TTC549 (cell line): Measurements from ENCODE around the gene NRXN2.

ENCODE experiments used
- FAIRE-seq: peaks from 2 replicates; lab custom pipeline; 2012; peaks lifted over from hg19 to GRCh38; lab: Jason Lieb, UNC

Gene NRXN2

GRCh38 chr11:64627371-64627770, 95.6 kb downstream of the NRXN2 start:
- FAIRE-seq, result no peak

GRCh38 chr11:64626637-64627036, 96.4 kb downstream of the NRXN2 start:
- no peak for FAIRE-seq

- no peak for FAIRE-seq
Observed at GRCh38 chr11:64624883-64625481, 98.0 kb downstream of the NRXN2 start.

GRCh38 chr11:64622681-64623080, 100.3 kb downstream of the NRXN2 start:
- FAIRE-seq, result no peak

- FAIRE-seq, result no peak
Observed at GRCh38 chr11:64621283-64622019, 101.5 kb downstream of the NRXN2 start.

- FAIRE-seq, result no peak
Observed at GRCh38 chr11:64620381-64620971, 102.5 kb downstream of the NRXN2 start.

GRCh38 chr11:64619811-64620380, 103.1 kb downstream of the NRXN2 start:
- no peak for FAIRE-seq

- FAIRE-seq, result no peak
Observed at GRCh38 chr11:64619196-64619595, 103.8 kb downstream of the NRXN2 start.

- FAIRE-seq, result no peak
Observed at GRCh38 chr11:64616817-64617216, 106.2 kb downstream of the NRXN2 start.

- no peak for FAIRE-seq
Observed at GRCh38 chr11:64614917-64615316, 108.1 kb downstream of the NRXN2 start.

GRCh38 chr11:64613648-64614047, 109.3 kb downstream of the NRXN2 start:
- FAIRE-seq, result no peak

GRCh38 chr11:64611869-64612646, 110.9 kb downstream of the NRXN2 start:
- FAIRE-seq, result no peak

- no peak for FAIRE-seq
Observed at GRCh38 chr11:64611176-64611575, 111.8 kb downstream of the NRXN2 start.

- no peak for FAIRE-seq
Observed at GRCh38 chr11:64610596-64610995, 112.4 kb downstream of the NRXN2 start.

GRCh38 chr11:64609436-64610047, 113.5 kb downstream of the NRXN2 start:
- no peak for FAIRE-seq

GRCh38 chr11:64608636-64609035, 114.4 kb downstream of the NRXN2 start:
- no peak for FAIRE-seq

GRCh38 chr11:64608046-64608445, 115.0 kb downstream of the NRXN2 start:
- no peak for FAIRE-seq

GRCh38 chr11:64607381-64607985, 115.5 kb downstream of the NRXN2 start:
- no peak for FAIRE-seq

- no peak for FAIRE-seq
Observed at GRCh38 chr11:64606796-64607380, 116.1 kb downstream of the NRXN2 start.

- no peak for FAIRE-seq
Observed at GRCh38 chr11:64605656-64606585, 117.1 kb downstream of the NRXN2 start.
